ENCODE measurements around the gene RNU6-1.

- TF ChIP-seq POLR2A (IDR thresholded peaks at IDR 0.05): no peak
- TF ChIP-seq CTCF (IDR thresholded peaks at IDR 0.05): no peak
Observed at GRCh38 chr15:67865766-67866165, 25.9 kb upstream of the RNU6-1 start.

All from sigmoid colon (tissue), 3 donors.